ENCODE data around the gene NUBPL. TPM values are rescaled to one million over a fixed set of nuclear protein-coding genes. Genes with fewer than 3 reads are reported as not detected.

NUBPL gene
- total and polyA plus RNA-seq, 12 donors, result 3.6 to 27.3 (median 16.9) TPM

DNA sequence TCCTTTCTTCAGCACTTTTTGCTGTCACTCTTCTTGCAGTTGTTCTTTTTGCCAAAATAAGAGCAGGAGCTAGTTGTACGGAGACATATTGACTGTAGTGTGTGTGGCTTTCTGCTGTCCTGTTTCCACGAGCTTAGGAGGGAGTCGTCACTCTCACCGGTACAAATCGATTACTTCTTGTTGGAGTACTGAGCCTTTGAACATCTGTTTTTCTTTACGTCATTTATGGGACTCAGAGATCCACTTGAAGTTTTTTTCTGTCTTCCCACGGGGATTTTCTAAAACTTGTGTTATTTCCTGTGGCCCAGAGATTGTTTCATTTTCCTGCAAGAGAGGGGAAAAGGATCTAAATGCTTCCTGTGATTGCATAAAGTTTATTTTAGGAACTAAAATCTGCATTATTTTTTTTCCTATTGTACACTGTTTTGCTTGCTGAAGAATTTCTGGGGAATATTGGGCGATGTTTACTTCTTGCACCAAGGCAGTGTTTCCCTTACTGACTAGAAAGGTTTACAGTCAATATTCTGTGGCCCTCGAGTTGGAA is 316.1 kb downstream of the NUBPL start:
- intact Hi-C loops (cut with DNase I), result no loop called here
- H3K27me3 ChIP-seq, result no peaks in the 10 kb centered on the region
- peak overlapping the region in 3 of 5 donors; percentile 15 to 19 (median 19) for H3K27ac ChIP-seq
- no peak for DNase-seq
- H3K4me1 ChIP-seq (replicated peaks in 1 of 2), result peaks cover 0 to 7% of the 10 kb centered on the region in 2 donors
- no peak overlapping the region for H3K4me3 ChIP-seq
- H3K36me3 ChIP-seq (replicated peaks in 1 of 2), result no peaks in the 10 kb centered on the region
- 47 to 59% (median 48%) methylated on average over 9 of the region's 9 CpGs for WGBS, 4 donors
- TF ChIP-seq, protein P1, sequence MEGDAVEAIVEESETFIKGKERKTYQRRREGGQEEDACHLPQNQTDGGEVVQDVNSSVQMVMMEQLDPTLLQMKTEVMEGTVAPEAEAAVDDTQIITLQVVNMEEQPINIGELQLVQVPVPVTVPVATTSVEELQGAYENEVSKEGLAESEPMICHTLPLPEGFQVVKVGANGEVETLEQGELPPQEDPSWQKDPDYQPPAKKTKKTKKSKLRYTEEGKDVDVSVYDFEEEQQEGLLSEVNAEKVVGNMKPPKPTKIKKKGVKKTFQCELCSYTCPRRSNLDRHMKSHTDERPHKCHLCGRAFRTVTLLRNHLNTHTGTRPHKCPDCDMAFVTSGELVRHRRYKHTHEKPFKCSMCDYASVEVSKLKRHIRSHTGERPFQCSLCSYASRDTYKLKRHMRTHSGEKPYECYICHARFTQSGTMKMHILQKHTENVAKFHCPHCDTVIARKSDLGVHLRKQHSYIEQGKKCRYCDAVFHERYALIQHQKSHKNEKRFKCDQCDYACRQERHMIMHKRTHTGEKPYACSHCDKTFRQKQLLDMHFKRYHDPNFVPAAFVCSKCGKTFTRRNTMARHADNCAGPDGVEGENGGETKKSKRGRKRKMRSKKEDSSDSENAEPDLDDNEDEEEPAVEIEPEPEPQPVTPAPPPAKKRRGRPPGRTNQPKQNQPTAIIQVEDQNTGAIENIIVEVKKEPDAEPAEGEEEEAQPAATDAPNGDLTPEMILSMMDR (IDR thresholded peaks at IDR 0.05), result no peak
- no peak for TF ChIP-seq POLR2A (IDR thresholded peaks at IDR 0.05)
- H3K9me3 ChIP-seq (replicated peaks in 1 of 3), result no peaks in the 10 kb centered on the region

DNA sequence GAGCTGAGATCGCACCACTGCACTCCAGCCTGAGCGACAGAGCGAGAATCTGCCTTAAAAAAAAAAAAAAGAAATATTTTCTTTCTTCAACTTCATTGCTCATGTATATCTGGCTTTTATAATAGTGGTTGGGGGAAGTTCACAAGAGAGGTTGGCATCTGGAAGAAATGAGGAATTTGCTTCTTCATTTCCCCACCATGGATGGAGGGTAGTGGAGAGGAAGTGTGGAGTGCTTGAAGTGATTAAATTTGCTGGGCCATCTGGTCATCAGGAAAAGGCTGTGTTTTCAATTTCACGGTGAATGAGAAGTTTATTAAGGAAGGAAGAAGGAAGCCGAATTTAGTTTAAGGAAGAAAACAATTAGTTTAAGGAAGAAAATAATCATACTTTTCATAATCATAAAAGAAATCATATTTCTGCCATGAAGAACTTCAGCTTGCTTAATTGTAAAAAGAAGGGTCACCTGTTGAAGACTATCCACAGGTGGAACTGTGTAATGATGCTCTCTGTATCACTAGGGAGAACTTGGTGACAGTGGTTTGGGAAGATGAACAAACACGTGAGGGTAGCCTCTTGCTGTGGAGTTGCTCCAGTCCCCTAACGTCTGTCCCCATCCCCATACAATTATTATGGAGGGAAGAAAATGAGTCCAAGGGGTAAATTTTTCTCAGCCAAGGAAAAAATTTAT is 318.6 kb downstream of the NUBPL start:
- Histone ChIP-seq H3K9me3 (replicated peaks in 1 of 3) (no peaks in the 10 kb centered on the region), H3K36me3 (replicated peaks in 1 of 2) (no peaks in the 10 kb centered on the region), H3K4me1 (replicated peaks in 1 of 2) (peaks cover 0 to 7% of the 10 kb centered on the region in 2 donors), H3K27ac (no peak overlapping the region), H3K27me3 (no peaks in the 10 kb centered on the region), H3K4me3 (no peak overlapping the region)
- TF ChIP-seq, protein P1 (IDR thresholded peaks at IDR 0.05), result no peak
- no peak for TF ChIP-seq POLR2A (IDR thresholded peaks at IDR 0.05)
- 73 to 78% (median 76%) methylated on average over 7 of the region's 7 CpGs for WGBS, 4 donors
- intact Hi-C loops (cut with DNase I), result no loop called here
- DNase-seq, result no peak

DNA sequence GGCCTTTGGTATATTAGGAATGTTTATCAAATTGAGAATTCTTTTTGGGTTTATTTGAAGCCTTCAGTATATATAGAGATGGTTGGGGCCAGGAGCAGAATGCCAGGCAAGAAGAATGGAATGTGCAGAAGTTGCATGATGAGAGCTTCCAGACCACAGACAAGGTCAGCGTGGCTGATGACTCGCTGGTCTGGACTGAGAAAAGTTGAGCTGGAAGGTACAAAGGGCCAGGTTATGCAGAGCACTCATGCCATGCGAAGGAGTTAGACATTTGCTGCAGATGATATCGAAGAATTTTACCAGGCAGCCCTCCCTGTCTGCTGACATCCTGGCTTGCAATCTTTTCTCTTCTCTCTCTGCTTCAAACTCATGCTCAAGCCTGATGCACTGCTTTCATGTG is 319.7 kb downstream of the NUBPL start:
- Histone ChIP-seq H3K9me3 (replicated peaks in 1 of 3) (no peaks in the 10 kb centered on the region), H3K4me3 (no peak overlapping the region), H3K36me3 (replicated peaks in 1 of 2) (no peaks in the 10 kb centered on the region), H3K4me1 (replicated peaks in 1 of 2) (peaks cover 0 to 7% of the 10 kb centered on the region in 2 donors), H3K27me3 (no peaks in the 10 kb centered on the region), H3K27ac (no peak overlapping the region)
- WGBS, 4 donors, result 60 to 73% (median 66%) methylated on average over 4 of the region's 4 CpGs
- DNase-seq, result peak in 1 of 7 donors; percentile 30
- TF ChIP-seq POLR2A (IDR thresholded peaks at IDR 0.05), result no peak
- TF ChIP-seq, protein P1 (IDR thresholded peaks at IDR 0.05), result no peak
- intact Hi-C loops (cut with DNase I), result no loop called here

DNA sequence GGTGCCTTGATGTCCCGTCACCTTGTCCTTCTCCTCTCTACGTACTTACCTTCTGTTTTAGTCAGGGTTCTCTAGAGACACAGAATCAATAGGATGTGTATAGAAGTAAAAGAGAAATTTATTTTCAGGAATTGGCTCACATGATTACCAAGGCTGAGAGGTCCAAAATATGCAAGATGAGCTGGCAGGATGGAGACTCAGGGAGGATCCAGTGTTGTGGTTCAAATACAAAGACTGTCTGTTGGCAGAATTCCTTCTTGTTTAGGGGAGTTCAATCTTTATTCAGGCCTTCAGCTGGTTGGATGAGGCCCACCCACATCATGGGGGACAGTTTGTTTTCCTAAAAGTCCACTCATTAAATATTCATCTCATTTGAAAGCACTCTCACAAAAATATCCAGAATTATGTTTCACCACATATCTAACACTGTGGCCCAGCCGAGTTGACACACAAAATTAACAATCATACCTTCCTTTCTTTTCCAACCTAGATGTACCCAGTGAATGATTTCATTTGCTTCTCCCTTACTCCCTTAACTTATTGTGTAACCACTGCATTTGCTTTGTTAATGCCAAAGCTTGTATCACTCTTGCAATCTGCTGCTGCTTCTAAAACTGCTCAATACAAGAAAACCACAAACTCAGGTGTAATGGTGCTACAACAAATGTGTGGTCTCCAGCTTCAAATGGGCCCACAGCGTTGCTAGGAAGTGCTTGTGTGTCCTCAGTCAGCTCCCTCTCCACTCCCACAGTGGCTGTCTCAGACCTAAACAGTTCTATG is 320.5 kb downstream of the NUBPL start:
- no peaks in the 10 kb centered on the region for H3K9me3 ChIP-seq (replicated peaks in 1 of 3)
- no peak for DNase-seq
- H3K27ac ChIP-seq, result no peak overlapping the region
- TF ChIP-seq POLR2A (IDR thresholded peaks at IDR 0.05), result no peak
- TF ChIP-seq, protein P1 (IDR thresholded peaks at IDR 0.05), result no peak
- peaks cover 0 to 7% of the 10 kb centered on the region in 2 donors for H3K4me1 ChIP-seq (replicated peaks in 1 of 2)
- no peaks in the 10 kb centered on the region for H3K27me3 ChIP-seq
- H3K4me3 ChIP-seq, result no peak overlapping the region
- H3K36me3 ChIP-seq (replicated peaks in 1 of 2), result no peaks in the 10 kb centered on the region
- intact Hi-C loops (cut with DNase I), result no loop called here
- 92 to 94% (median 93%) methylated on average over 4 of the region's 4 CpGs for WGBS, 4 donors

All from adrenal gland (tissue), 12 donors.